K562 (cell line): Measurements from ENCODE around the gene NCOA1. TPM values are rescaled to one million over a fixed set of nuclear protein-coding genes. Genes with fewer than 3 reads are reported as not detected.

Source experiments
- ADNP ChIP-seq: fragments of 200-800 bp; sonication (Bioruptor generic); IDR thresholded peaks from 2 replicates; pipeline ENCODE4 v1.6.1; 2016; ENCODE audit warnings: missing genetic modification characterization, missing compliant biosample characterization
- ARNT ChIP-seq, 2 experiments: fragments of 450-650 bp; IDR thresholded peaks; 2 replicates each; pipeline ENCODE4 v1.6.1; 2016; ENCODE audit warnings: mild to moderate bottlenecking in 1 of 2
- HDAC1 ChIP-seq, 2 experiments: fragments of 450-650 bp; IDR thresholded peaks; 2 replicates each; pipeline ENCODE4 v1.6.1; 2016 to 2017; ENCODE audit warnings: inconsistent platforms in 1 of 2, mild to moderate bottlenecking in 1 of 2, moderate library complexity in 1 of 2
- KDM1A ChIP-seq, 2 experiments: fragments of 450-650 bp; IDR thresholded peaks; 2 replicates each; pipeline ENCODE4 v1.6.1; 2016; ENCODE audit warnings: mild to moderate bottlenecking in 2 of 2
- ZNF146 ChIP-seq: IDR thresholded peaks from one replicate; pipeline ENCODE4 v1.6.1; 2018; ENCODE audit warnings: missing compliant biosample characterization; ENCODE audit not compliant: unreplicated experiment
- polyA plus RNA-seq, 8 experiments: library from polyadenylated mRNA; depleted of rRNA in 4 of 8; stranded (reverse) in 5 of 8; unstranded in 3 of 8; fragments of >200 nt; fragmentation: Nextera tagmentation in 2 of 8; fragmentation: Illumina TruSeq in 1 of 8; extraction: Ambion mirVana in 2 of 8; extraction: Trizol in 1 of 8; gene quantifications; 2 replicates each; pipeline versions ENCODE4 v1.2.1 to v1.2.3, GENCODE V29; 2011 to 2014; ENCODE audit warnings: inconsistent platforms in 1 of 8, missing spikeins in 1 of 8
- total RNA-seq, 7 experiments: library from RNA; depleted of rRNA in 6 of 7; stranded (reverse); fragments of >200 nt in 6 of 7; fragmentation: Illumina TruSeq in 2 of 7; extraction: Trizol in 2 of 7; gene quantifications; 2 replicates each; pipeline versions ENCODE4 v1.2.1 to v1.2.3, GENCODE V29; 2011 to 2021; ENCODE audit warnings: low replicate concordance in 1 of 7
- TF ChIP-seq, protein P1 (sequence below): fragments of 450-650 bp; IDR thresholded peaks from 2 replicates; pipeline ENCODE4 v1.6.1; 2016; ENCODE audit warnings: borderline replicate concordance
- TF ChIP-seq, protein P2 (sequence below), 2 experiments: fragments of 250-450 bp in 1 of 2; fragments of 450-650 bp in 1 of 2; sonication (Bioruptor Pico) in 1 of 2; IDR thresholded peaks; 2 replicates each; pipeline versions ENCODE4 v1.6.1 to v1.8.0; 2016 to 2021; ENCODE audit warnings: mild to moderate bottlenecking in 2 of 2, moderate library complexity in 2 of 2, missing compliant biosample characterization in 1 of 2, missing genetic modification characterization in 1 of 2
- TF ChIP-seq, protein P3 (sequence below): fragments of 450-650 bp; IDR thresholded peaks from 2 replicates; pipeline ENCODE4 v1.6.1; 2016; ENCODE audit warnings: mild to moderate bottlenecking

Gene NCOA1
- total and polyA plus RNA-seq, 9 of the 15 experiments (the other 6 are each of a cell fraction or from before 2014, with no cell fraction given), result 4.9 to 25.7 (median 17.0) TPM

DNA sequence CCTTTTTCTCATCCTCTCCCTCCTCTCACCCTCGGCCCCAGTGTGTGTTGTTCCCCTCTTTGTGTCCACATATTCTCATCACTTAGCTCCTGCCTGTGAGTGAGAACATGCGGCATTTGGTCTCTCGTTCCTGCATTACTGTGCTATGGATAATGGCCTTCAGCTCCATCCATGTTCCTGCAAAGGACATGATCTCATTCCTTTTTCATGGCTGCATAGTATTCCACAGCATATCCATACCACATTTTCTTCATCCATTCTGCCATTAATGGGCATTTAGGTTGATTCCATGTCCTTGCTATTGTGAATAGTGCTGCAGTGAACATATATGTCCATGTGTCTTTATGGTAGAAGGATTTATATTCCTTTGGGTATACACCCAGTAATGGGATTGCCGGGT is 10.8 kb upstream of the NCOA1 start (continued):
- TF ChIP-seq, protein P1, sequence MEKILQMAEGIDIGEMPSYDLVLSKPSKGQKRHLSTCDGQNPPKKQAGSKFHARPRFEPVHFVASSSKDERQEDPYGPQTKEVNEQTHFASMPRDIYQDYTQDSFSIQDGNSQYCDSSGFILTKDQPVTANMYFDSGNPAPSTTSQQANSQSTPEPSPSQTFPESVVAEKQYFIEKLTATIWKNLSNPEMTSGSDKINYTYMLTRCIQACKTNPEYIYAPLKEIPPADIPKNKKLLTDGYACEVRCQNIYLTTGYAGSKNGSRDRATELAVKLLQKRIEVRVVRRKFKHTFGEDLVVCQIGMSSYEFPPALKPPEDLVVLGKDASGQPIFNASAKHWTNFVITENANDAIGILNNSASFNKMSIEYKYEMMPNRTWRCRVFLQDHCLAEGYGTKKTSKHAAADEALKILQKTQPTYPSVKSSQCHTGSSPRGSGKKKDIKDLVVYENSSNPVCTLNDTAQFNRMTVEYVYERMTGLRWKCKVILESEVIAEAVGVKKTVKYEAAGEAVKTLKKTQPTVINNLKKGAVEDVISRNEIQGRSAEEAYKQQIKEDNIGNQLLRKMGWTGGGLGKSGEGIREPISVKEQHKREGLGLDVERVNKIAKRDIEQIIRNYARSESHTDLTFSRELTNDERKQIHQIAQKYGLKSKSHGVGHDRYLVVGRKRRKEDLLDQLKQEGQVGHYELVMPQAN, result peak; percentile 37; the same call in 1 of the 2 replicates
- TF ChIP-seq, protein P2, sequence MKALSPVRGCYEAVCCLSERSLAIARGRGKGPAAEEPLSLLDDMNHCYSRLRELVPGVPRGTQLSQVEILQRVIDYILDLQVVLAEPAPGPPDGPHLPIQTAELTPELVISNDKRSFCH (CRISPR knock-in tag; IDR thresholded peaks at IDR 0.05), result no peak
- TF ChIP-seq, protein P2 (tag; IDR thresholded peaks at IDR 0.05), result no peak
- peak; percentile 68; the same call in 1 of the 2 replicates for TF ChIP-seq ADNP (tag)
- peak; percentile 82 to 89 for TF ChIP-seq KDM1A (IDR thresholded peaks at IDR 0.05)
- TF ChIP-seq ZNF146 (CRISPR knock-in tag), result peak; percentile 100
- TF ChIP-seq, protein P3, sequence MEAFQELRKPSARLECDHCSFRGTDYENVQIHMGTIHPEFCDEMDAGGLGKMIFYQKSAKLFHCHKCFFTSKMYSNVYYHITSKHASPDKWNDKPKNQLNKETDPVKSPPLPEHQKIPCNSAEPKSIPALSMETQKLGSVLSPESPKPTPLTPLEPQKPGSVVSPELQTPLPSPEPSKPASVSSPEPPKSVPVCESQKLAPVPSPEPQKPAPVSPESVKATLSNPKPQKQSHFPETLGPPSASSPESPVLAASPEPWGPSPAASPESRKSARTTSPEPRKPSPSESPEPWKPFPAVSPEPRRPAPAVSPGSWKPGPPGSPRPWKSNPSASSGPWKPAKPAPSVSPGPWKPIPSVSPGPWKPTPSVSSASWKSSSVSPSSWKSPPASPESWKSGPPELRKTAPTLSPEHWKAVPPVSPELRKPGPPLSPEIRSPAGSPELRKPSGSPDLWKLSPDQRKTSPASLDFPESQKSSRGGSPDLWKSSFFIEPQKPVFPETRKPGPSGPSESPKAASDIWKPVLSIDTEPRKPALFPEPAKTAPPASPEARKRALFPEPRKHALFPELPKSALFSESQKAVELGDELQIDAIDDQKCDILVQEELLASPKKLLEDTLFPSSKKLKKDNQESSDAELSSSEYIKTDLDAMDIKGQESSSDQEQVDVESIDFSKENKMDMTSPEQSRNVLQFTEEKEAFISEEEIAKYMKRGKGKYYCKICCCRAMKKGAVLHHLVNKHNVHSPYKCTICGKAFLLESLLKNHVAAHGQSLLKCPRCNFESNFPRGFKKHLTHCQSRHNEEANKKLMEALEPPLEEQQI, result peak; percentile 67
- peak in 1 of 2 experiments; percentile 60; a peak in 1 of 4 replicates for TF ChIP-seq ARNT (IDR thresholded peaks at IDR 0.05)
- TF ChIP-seq HDAC1 (IDR thresholded peaks at IDR 0.05), result peak in 1 of 2 experiments; percentile 44; a peak in 1 of 4 replicates
